GM23338 (cell line): ENCODE data around the gene ACRBP. TPM values are rescaled to one million over a fixed set of nuclear protein-coding genes. Genes with fewer than 3 reads are reported as not detected.

ENCODE experiments used
- ATAC-seq: fragments of 200-7000 bp; cut with Tn5 transposase; 3 replicates; pipeline ENCODE4 v1.9.1; 2020
- DNase-seq: peaks from one replicate; pipeline ENCODE4 v3.0.0-alpha.2; 2015; ENCODE audit warnings: low spot score
- H2AFZ ChIP-seq: fragments of 200-600 bp; sonication (generic); 2 replicates; pipeline ENCODE4 v1.8.0; 2016; ENCODE audit warnings: antibody characterized with exemption, mild to moderate bottlenecking, moderate library complexity
- H3F3A ChIP-seq: fragments of 200-600 bp; sonication (generic); replicated peaks from 2 replicates; pipeline ENCODE4 v1.8.0; 2017; ENCODE audit warnings: antibody characterized with exemption, mixed run types, low read depth
- H3K27ac ChIP-seq: fragments of 200-600 bp; sonication (generic); 2 replicates; pipeline ENCODE4 v1.6.1; 2016; ENCODE audit warnings: low read depth
- H3K27me3 ChIP-seq: fragments of 200-600 bp; sonication (generic); 2 replicates; pipeline ENCODE4 v1.8.0; 2016; ENCODE audit warnings: mild to moderate bottlenecking, mixed run types, moderate library complexity; ENCODE audit not compliant: insufficient read depth
- H3K36me3 ChIP-seq: fragments of 200-600 bp; sonication (generic); 2 replicates; pipeline ENCODE4 v1.8.0; 2016; ENCODE audit warnings: mild to moderate bottlenecking; ENCODE audit not compliant: insufficient read depth
- H3K4me1 ChIP-seq: fragments of 200-600 bp; sonication (generic); 2 replicates; pipeline ENCODE4 v1.8.0; 2016; ENCODE audit warnings: mild to moderate bottlenecking, moderate library complexity; ENCODE audit not compliant: insufficient read depth
- H3K4me2 ChIP-seq: fragments of 200-600 bp; sonication (generic); 2 replicates; pipeline ENCODE4 v1.7.1; 2017; ENCODE audit warnings: mixed run types
- H3K4me3 ChIP-seq: fragments of 200-600 bp; sonication (generic); 2 replicates; pipeline ENCODE4 v1.6.1; 2016; ENCODE audit warnings: mixed run types
- H3K79me2 ChIP-seq: fragments of 200-600 bp; sonication (generic); replicated peaks from 2 replicates; pipeline ENCODE4 v1.8.0; 2017; ENCODE audit warnings: mild to moderate bottlenecking; ENCODE audit not compliant: insufficient read depth
- H3K9me2 ChIP-seq: fragments of 200-600 bp; sonication (generic); 2 replicates; pipeline ENCODE4 v1.8.0; 2017; ENCODE audit not compliant: insufficient read depth
- H4K20me1 ChIP-seq: fragments of 200-600 bp; sonication (generic); replicated peaks from 2 replicates; pipeline ENCODE4 v1.8.0; 2017; ENCODE audit warnings: mild to moderate bottlenecking; ENCODE audit not compliant: insufficient read depth
- H3K27ac Mint-ChIP-seq: 2 replicates; pipeline ENCODE4 v1.8.0; 2020; ENCODE audit warnings: inconsistent platforms, mild to moderate bottlenecking, moderate library complexity, mixed read lengths
- H3K27me3 Mint-ChIP-seq: 3 replicates; pipeline ENCODE4 v1.8.0; 2022; ENCODE audit warnings: low read depth, mild to moderate bottlenecking, moderate library complexity, mixed read lengths, inconsistent platforms; ENCODE audit not compliant: insufficient read depth, poor library complexity
- H3K36me3 Mint-ChIP-seq: 3 replicates; pipeline ENCODE4 v1.8.0; 2021; ENCODE audit warnings: low read depth, mild to moderate bottlenecking, inconsistent platforms, moderate library complexity, mixed read lengths
- H3K4me1 Mint-ChIP-seq: 3 replicates; pipeline ENCODE4 v1.8.0; 2020; ENCODE audit warnings: mild to moderate bottlenecking, inconsistent platforms, mixed read lengths
- H3K4me3 Mint-ChIP-seq: 3 replicates; pipeline ENCODE4 v1.8.0; 2021; ENCODE audit warnings: moderate library complexity, mild to moderate bottlenecking, inconsistent platforms, mixed read lengths
- H3K9me3 Mint-ChIP-seq: 3 replicates; pipeline ENCODE4 v1.8.0; 2020; ENCODE audit warnings: moderate library complexity, mild to moderate bottlenecking, inconsistent platforms, mixed read lengths
- CREB1 ChIP-seq: fragments of 250-450 bp; sonication (Bioruptor Pico); IDR thresholded peaks from 2 replicates; pipeline ENCODE4 v1.5.0; 2020; ENCODE audit warnings: low read depth, mild to moderate bottlenecking, moderate library complexity
- EZH2 ChIP-seq: fragments of 200-600 bp; sonication (generic); IDR thresholded peaks from one replicate; pipeline ENCODE4 v1.8.0; 2017; ENCODE audit warnings: antibody characterized with exemption, mild to moderate bottlenecking, low read depth; ENCODE audit not compliant: unreplicated experiment
- JUNB ChIP-seq: IDR thresholded peaks from one replicate; pipeline ENCODE4 v1.6.1; 2016; ENCODE audit warnings: antibody characterized with exemption; ENCODE audit not compliant: unreplicated experiment
- NANOG ChIP-seq: IDR thresholded peaks from 2 replicates; pipeline ENCODE4 v1.6.1; 2016; ENCODE audit warnings: antibody characterized with exemption, borderline replicate concordance
- ZNF114 ChIP-seq: fragments of 250-450 bp; sonication (Bioruptor Pico); IDR thresholded peaks from 2 replicates; pipeline ENCODE4 v1.5.0; 2020; ENCODE audit warnings: mild to moderate bottlenecking, moderate library complexity
- ZNF331 ChIP-seq: fragments of 250-450 bp; sonication (Bioruptor Pico); IDR thresholded peaks from 2 replicates; pipeline ENCODE4 v1.5.0; 2020; ENCODE audit warnings: low read depth, mild to moderate bottlenecking, moderate library complexity
- polyA plus RNA-seq: library from polyadenylated mRNA; unstranded; fragments of >200 nt; fragmentation: Nextera tagmentation; extraction: Ambion mirVana; gene quantifications from 2 replicates; pipeline ENCODE4 v1.2.1, GENCODE V29; 2016
- total RNA-seq: library from RNA; depleted of rRNA; stranded (reverse); fragments of >200 nt; shearing (Covaris generic); gene quantifications from 2 replicates; pipeline ENCODE4 v1.2.3, GENCODE V29; 2014
- TF ChIP-seq, protein P1 (sequence below), 2 experiments: fragments of 200-600 bp in 1 of 2; sonication (generic) in 1 of 2; conservative IDR thresholded peaks; 2 replicates each; pipeline versions ENCODE4 v1.5.1 to v1.6.1; 2016 to 2017; ENCODE audit warnings: antibody characterized with exemption in 2 of 2, low read depth in 2 of 2, mild to moderate bottlenecking in 2 of 2, moderate library complexity in 1 of 2
- TF ChIP-seq, protein P2 (sequence below): IDR thresholded peaks from 2 replicates; pipeline ENCODE4 v1.6.1; 2016; ENCODE audit warnings: antibody characterized with exemption
- TF ChIP-seq, protein P3 (sequence below): fragments of 250-450 bp; sonication (Bioruptor Pico); IDR thresholded peaks from 2 replicates; pipeline ENCODE4 v1.5.0; 2020; ENCODE audit warnings: mild to moderate bottlenecking, moderate library complexity

ACRBP gene
- total and polyA plus RNA-seq, 2 experiments from 2014 or later = 0.70 to 2.2 TPM

DNA sequence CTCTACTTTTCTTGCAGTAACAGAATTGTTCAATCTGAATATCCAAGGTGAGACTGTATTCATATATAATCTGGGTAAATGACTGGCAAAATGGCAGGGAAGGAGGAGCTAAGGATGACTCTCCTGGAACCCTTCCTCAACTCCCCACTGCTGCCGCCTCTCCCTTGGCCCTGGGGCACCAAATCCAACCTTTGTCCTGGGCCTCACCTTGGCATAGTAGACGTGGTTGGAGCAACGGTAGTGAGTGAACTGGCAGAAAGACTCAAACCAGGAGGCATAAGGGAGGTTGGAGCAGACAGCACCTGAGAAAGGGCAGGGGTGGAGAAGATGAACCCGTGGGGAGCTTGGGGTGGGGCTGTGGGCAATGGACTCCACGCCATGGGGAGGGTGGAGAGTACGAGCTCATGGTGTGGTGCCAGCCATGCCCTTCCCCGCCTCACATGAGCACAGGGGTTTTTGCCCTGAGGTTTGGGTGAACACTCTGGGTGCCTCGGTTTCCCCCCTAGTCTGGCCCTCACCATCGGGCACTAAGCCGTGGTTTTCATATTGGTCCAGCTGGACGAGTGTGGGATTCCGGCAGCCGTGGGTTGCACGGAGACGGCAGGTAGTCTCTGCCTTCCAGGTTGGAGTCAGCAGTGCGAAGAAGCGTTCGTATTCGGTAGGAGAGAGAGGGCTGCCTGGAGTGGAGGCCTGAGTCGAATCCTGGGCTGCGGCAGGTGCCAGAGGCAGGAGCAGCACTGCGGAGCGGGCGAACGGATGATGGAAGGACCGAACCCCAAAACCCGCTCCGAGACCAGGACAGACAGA, 753 bp downstream of the ACRBP start (continued):
- TF ChIP-seq CREB1 (CRISPR knock-in tag) = no peak

DNA sequence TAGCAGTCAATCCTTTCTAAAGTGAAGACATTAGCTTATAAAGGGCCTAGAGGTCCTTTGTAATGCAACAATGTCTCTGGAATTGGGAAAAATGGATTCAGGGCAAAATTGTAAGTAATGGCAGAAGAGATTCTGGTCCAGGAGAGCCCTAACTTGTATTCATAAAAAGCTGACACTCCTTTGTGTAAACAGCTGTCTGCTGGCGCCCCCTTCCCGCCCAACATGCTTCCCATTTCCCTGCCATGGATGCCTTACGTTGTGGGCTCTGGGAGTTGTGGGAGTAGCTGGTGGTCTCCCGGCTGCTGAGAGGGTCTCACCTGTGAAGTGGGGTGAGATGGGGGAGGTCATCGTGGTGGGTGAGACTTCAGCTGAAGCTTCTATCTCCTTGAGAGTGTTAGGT, 2.3 kb downstream of the ACRBP start:
- Mint-ChIP-seq H3K36me3 (peaks cover 5% of the 10 kb centered on the region; the same call in 1 of the 3 replicates), H3K9me3 (no peaks in the 10 kb centered on the region), H3K27ac (no peak overlapping the region), H3K4me1 (peaks cover 9% of the 10 kb centered on the region), H3K27me3 (peaks cover 6% of the 10 kb centered on the region), H3K4me3 (no peak overlapping the region)
- no peaks in the 10 kb centered on the region for H4K20me1 ChIP-seq
- no peak overlapping the region for H3K4me3 ChIP-seq
- peak; percentile 40 for ATAC-seq
- H3K79me2 ChIP-seq = no peaks in the 10 kb centered on the region
- H2AFZ ChIP-seq = peak overlapping the region; percentile 70
- peaks cover 10% of the 10 kb centered on the region; the same call in 1 of the 2 replicates for H3K4me1 ChIP-seq
- no peaks in the 10 kb centered on the region for H3K36me3 ChIP-seq
- peaks cover 9% of the 10 kb centered on the region; the same call in 1 of the 2 replicates for H3F3A ChIP-seq
- no peaks in the 10 kb centered on the region for H3K9me2 ChIP-seq
- no peak overlapping the region for H3K27ac ChIP-seq
- H3K27me3 ChIP-seq = peaks cover 27% of the 10 kb centered on the region
- no peak overlapping the region for H3K4me2 ChIP-seq
- TF ChIP-seq NANOG = no peak
- TF ChIP-seq, protein P1, sequence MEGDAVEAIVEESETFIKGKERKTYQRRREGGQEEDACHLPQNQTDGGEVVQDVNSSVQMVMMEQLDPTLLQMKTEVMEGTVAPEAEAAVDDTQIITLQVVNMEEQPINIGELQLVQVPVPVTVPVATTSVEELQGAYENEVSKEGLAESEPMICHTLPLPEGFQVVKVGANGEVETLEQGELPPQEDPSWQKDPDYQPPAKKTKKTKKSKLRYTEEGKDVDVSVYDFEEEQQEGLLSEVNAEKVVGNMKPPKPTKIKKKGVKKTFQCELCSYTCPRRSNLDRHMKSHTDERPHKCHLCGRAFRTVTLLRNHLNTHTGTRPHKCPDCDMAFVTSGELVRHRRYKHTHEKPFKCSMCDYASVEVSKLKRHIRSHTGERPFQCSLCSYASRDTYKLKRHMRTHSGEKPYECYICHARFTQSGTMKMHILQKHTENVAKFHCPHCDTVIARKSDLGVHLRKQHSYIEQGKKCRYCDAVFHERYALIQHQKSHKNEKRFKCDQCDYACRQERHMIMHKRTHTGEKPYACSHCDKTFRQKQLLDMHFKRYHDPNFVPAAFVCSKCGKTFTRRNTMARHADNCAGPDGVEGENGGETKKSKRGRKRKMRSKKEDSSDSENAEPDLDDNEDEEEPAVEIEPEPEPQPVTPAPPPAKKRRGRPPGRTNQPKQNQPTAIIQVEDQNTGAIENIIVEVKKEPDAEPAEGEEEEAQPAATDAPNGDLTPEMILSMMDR (conservative IDR thresholded peaks at IDR 0.05; ENCODE audit: low read depth in 2 of 2) = peak; percentile 54 to 77
- DNase-seq = peak; percentile 66

DNA sequence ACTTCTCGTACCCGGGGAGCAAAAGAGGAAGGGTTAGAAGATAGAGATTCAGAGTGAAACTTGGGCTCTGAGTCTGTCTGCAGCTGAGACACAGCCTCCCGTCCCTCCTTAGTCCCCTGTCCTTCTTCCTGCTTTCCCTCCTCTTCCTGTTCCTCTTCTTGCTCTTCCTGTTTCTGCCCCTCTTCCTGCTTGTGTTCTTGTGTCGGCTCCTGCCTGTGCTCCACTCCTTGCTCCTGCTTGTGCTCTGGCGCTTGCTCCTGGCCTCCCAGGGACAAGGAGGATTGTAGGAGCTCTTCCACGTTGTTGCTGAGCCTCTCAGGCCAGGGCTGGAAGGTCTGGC, 3.0 kb downstream of the ACRBP start:
- peaks cover 27% of the 10 kb centered on the region for H3K27me3 ChIP-seq
- Mint-ChIP-seq H3K36me3 (peaks cover 5% of the 10 kb centered on the region; the same call in 1 of the 3 replicates), H3K27ac (no peak overlapping the region), H3K27me3 (peaks cover 9% of the 10 kb centered on the region), H3K4me3 (no peak overlapping the region), H3K9me3 (no peaks in the 10 kb centered on the region), H3K4me1 (peaks cover 9% of the 10 kb centered on the region)
- 0 out of 2 replicates have a peak overlapping the region, but pooled peaks have one; percentile 38 for H2AFZ ChIP-seq
- no peaks in the 10 kb centered on the region for H3K36me3 ChIP-seq
- H3K4me3 ChIP-seq = no peak overlapping the region
- no peaks in the 10 kb centered on the region for H4K20me1 ChIP-seq
- H3F3A ChIP-seq = peaks cover 9% of the 10 kb centered on the region; the same call in 1 of the 2 replicates
- peaks cover 10% of the 10 kb centered on the region; the same call in 1 of the 2 replicates for H3K4me1 ChIP-seq
- no peaks in the 10 kb centered on the region for H3K79me2 ChIP-seq
- DNase-seq (no peak), ATAC-seq (no peak)
- H3K27ac ChIP-seq = no peak overlapping the region
- H3K9me2 ChIP-seq = no peaks in the 10 kb centered on the region
- no peak overlapping the region for H3K4me2 ChIP-seq
- TF ChIP-seq CREB1 (CRISPR knock-in tag) = no peak
- TF ChIP-seq, protein P2, sequence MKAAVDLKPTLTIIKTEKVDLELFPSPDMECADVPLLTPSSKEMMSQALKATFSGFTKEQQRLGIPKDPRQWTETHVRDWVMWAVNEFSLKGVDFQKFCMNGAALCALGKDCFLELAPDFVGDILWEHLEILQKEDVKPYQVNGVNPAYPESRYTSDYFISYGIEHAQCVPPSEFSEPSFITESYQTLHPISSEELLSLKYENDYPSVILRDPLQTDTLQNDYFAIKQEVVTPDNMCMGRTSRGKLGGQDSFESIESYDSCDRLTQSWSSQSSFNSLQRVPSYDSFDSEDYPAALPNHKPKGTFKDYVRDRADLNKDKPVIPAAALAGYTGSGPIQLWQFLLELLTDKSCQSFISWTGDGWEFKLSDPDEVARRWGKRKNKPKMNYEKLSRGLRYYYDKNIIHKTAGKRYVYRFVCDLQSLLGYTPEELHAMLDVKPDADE = no peak
- TF ChIP-seq, protein P3, sequence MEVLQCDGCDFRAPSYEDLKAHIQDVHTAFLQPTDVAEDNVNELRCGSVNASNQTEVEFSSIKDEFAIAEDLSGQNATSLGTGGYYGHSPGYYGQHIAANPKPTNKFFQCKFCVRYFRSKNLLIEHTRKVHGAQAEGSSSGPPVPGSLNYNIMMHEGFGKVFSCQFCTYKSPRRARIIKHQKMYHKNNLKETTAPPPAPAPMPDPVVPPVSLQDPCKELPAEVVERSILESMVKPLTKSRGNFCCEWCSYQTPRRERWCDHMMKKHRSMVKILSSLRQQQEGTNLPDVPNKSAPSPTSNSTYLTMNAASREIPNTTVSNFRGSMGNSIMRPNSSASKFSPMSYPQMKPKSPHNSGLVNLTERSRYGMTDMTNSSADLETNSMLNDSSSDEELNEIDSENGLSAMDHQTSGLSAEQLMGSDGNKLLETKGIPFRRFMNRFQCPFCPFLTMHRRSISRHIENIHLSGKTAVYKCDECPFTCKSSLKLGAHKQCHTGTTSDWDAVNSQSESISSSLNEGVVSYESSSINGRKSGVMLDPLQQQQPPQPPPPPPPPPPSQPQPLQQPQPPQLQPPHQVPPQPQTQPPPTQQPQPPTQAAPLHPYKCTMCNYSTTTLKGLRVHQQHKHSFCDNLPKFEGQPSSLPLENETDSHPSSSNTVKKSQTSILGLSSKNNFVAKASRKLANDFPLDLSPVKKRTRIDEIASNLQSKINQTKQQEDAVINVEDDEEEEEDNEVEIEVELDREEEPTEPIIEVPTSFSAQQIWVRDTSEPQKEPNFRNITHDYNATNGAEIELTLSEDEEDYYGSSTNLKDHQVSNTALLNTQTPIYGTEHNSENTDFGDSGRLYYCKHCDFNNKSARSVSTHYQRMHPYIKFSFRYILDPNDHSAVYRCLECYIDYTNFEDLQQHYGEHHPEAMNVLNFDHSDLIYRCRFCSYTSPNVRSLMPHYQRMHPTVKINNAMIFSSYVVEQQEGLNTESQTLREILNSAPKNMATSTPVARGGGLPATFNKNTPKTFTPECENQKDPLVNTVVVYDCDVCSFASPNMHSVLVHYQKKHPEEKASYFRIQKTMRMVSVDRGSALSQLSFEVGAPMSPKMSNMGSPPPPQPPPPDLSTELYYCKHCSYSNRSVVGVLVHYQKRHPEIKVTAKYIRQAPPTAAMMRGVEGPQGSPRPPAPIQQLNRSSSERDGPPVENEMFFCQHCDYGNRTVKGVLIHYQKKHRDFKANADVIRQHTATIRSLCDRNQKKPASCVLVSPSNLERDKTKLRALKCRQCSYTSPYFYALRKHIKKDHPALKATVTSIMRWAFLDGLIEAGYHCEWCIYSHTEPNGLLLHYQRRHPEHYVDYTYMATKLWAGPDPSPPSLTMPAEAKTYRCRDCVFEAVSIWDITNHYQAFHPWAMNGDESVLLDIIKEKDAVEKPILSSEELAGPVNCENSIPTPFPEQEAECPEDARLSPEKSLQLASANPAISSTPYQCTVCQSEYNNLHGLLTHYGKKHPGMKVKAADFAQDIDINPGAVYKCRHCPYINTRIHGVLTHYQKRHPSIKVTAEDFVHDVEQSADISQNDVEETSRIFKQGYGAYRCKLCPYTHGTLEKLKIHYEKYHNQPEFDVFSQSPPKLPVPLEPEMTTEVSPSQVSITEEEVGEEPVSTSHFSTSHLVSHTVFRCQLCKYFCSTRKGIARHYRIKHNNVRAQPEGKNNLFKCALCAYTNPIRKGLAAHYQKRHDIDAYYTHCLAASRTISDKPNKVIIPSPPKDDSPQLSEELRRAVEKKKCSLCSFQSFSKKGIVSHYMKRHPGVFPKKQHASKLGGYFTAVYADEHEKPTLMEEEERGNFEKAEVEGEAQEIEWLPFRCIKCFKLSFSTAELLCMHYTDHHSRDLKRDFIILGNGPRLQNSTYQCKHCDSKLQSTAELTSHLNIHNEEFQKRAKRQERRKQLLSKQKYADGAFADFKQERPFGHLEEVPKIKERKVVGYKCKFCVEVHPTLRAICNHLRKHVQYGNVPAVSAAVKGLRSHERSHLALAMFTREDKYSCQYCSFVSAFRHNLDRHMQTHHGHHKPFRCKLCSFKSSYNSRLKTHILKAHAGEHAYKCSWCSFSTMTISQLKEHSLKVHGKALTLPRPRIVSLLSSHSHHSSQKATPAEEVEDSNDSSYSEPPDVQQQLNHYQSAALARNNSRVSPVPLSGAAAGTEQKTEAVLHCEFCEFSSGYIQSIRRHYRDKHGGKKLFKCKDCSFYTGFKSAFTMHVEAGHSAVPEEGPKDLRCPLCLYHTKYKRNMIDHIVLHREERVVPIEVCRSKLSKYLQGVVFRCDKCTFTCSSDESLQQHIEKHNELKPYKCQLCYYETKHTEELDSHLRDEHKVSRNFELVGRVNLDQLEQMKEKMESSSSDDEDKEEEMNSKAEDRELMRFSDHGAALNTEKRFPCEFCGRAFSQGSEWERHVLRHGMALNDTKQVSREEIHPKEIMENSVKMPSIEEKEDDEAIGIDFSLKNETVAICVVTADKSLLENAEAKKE = no peak
- TF ChIP-seq ZNF331 (CRISPR knock-in tag) = no peak
- TF ChIP-seq NANOG = no peak
- TF ChIP-seq ZNF114 (CRISPR knock-in tag) = no peak
- no peak for TF ChIP-seq JUNB
- no peak for TF ChIP-seq EZH2
